GM08714 (cell line): ENCODE measurements around the gene MAPKAPK2.
A peak's percentile ranks its signal among the peaks of the same experiment; 100 is the strongest.

Experiments
- H3K4me3 ChIP-seq: fragments of 200-500 bp; sonication (Bioruptor generic); 2 replicates; pipeline ENCODE4 v1.5.1; 2014; ENCODE audit warnings: mild to moderate bottlenecking, low read length, inconsistent platforms
- ZNF274 ChIP-seq: IDR thresholded peaks from 2 replicates; pipeline ENCODE4 v1.6.1; 2012; ENCODE audit warnings: mild to moderate bottlenecking, low read depth, low read length

Gene MAPKAPK2

DNA sequence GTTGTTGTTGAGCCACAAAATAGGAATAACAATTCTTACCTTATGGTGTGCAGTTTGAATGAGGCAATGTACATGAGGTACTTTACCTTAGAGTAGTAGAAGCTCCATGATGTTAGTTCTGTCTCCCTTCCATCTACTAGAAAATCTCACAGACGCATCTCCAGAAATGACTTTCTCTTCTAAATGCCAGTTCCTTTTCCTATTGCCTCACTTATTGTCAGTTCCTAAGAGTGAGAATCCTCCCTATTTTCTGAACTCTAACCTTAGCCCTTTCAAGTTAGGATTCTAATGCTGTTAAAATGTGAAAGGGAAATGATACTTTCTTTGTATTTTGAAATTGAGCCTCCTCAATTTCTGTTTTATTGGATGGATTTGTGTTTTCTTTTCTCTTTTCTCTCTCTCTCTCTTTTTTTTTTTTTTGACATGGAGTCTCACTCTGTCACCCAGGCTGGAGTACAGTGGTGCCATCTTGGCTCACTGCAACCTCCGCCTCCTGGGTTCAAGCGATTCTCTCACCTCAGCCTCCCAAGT is 18.6 kb upstream of the MAPKAPK2 start:
- TF ChIP-seq ZNF274 = no peak
- H3K4me3 ChIP-seq = no peak overlapping the region

DNA sequence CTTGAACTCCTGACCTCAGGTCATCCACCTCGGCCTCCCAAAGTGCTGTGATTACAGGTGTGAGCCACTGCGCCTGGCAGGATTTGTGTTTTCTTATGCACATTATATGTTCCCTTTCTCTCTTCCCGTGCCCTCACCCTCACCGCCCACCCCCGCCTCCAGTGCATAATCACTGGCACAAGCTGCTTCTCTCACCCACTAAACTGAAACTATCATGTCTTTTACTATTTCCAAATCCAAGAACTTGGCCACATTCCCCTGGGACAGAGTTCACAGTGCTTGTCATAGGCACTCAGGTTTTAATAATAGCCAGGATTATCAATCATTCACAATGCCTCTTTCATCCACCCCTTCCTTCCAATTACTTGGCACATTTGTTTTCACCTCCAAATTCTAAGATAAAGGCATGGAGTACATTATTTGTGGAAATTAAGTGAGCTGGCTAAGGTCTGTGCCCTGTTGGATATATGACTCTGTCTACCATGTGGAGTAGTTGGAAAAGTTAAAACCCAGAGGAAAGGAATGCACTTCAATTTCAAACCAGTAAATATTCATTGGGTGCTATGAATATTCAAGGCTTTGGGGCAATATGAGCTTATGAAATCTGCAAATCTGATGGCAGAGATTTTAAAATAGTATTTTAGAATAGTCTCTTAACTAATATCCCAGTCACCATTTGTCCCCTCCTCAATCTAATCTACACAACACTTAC is 17.6 kb upstream of the MAPKAPK2 start:
- no peak overlapping the region for H3K4me3 ChIP-seq
- TF ChIP-seq ZNF274 = no peak

DNA sequence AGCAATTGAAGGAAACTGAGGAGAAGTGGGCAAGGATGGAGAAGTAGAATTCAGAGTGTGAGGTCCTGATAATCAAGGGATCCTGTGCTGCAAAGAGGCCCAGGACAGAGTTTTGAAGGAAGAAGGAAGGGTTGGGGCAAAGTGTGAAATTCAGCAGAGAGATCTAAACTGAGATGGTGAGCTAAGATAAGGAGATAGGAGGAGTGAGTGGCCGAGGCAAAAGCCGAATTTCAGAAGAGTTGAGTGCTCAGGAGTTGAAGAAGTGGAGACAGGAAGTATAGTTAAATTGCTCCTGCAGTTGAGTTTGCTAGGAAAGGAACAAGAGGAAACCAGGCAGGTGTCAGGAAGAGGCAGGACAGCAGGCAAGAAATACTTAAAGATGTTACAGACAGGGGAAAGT is 16.4 kb upstream of the MAPKAPK2 start:
- TF ChIP-seq ZNF274 = no peak
- H3K4me3 ChIP-seq = no peak overlapping the region

DNA sequence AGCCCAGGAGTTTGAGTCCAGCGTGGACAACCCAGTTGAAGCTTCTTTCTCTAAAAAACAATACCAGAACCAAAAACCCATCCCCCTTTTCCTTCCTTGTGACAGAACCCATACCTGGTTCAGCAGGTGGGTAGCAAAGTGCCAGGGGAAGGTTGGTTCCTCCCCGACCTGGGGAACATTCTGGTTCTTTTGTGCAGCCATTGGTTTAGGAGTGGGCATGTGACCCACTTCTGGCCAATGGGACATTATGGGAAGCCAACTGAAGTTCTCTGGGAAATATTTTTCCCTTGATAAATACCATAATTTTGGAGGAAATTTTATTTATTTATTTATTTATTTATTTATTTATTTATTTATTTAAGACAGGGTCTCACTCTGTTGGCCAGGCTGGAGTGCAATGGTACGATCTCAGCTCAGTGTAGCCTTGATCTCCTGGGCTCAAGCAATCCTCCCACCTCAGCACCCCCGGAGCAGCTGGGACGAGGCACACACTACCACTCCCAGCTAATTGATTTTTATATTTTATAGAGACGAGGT is 15.8 kb upstream of the MAPKAPK2 start:
- H3K4me3 ChIP-seq = no peak overlapping the region
- TF ChIP-seq ZNF274 = no peak

DNA sequence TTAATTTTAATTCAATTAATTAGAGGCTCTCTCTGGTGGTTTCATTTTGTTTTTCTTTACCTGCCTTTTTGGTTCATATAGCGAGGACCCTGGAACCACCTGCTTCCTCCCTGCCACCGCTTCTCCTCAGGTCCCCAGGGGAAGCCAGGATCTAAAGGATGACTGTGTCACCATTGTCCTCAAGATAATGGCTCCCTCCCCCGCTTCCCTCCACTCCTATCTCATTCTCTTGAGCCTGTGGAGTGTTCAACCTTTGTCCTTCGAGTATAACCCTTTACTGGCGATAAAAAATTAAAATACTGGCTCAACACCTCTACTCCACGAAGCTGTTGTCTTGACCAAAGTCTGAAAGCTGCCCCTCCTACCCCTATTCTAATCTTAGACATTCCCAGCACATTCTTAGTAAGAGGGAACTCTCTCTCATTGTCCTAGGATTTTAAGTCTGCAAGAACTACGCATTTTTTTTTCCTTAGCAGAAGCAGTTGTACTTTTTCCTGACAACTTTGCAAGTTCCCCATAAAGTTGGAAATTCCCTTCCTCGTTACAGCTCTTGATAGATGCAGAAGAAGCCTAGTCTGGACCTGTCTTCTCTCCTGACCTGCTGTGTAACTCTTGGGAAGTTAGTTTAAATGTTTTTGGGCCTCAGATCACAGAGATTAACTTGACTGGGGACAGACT is 12.6 kb upstream of the MAPKAPK2 start:
- TF ChIP-seq ZNF274 = no peak
- no peak overlapping the region for H3K4me3 ChIP-seq

DNA sequence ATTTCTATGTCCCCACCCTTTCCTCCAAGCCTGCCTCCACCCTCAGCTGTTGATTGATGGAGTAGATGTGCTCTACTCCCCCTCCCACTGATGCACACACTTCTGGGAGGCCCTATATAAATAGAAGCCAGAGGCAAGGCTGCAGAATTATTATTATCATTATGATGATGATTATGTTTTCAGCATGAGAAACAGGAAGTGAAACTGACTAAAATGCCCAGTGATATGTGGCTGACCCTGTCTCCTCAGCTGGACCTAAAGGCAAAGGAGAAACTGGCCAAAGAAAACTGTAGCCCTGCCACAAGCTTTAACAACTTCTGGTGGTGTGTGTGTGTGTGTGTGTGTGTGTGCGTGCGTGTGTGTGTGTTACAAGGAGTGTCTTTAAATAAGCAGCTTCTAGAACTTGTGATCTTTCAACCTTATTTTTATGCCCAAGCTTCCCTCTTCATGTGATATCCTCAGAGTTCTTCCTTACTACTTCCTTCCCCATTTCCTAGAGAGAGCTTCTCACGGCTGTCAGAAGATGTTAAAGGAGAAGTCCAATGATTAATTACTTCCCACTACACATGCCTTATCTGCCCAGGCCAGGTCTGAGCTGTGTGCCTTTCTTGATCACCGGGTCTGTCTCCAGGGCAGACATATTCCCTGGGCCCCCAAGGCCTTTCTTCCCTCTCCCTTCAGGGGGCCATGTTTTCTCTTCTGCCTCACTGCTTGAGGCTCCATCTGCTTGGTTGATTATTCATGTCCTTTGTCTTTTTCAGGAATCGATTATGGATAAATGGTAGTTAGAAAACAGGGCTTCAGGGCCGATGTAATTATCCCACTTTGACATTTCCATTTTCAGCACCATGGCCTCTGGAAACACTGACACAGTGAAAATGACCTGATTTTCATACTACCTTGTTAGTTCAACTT is 11.6 kb upstream of the MAPKAPK2 start:
- H3K4me3 ChIP-seq = no peak overlapping the region
- no peak for TF ChIP-seq ZNF274

DNA sequence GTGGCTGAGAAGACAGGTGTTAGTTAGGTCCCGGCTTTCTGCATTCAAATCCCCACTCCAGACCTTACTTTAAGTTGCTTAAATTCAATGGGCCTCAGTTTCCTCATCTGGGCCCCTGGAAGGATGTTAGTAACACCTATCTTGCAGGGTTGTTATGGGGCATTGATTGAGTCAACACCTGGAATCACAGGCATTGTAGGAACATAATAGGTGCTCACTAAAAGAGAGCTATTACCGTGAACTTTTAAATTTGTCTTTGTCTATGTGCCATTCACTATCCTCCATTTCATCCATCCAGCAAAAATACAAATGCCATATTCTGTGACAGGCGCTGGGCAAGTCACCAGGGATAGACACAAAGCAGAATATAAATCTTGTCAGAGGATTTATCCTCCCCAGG is 10.5 kb upstream of the MAPKAPK2 start:
- no peak overlapping the region for H3K4me3 ChIP-seq
- TF ChIP-seq ZNF274 = no peak

DNA sequence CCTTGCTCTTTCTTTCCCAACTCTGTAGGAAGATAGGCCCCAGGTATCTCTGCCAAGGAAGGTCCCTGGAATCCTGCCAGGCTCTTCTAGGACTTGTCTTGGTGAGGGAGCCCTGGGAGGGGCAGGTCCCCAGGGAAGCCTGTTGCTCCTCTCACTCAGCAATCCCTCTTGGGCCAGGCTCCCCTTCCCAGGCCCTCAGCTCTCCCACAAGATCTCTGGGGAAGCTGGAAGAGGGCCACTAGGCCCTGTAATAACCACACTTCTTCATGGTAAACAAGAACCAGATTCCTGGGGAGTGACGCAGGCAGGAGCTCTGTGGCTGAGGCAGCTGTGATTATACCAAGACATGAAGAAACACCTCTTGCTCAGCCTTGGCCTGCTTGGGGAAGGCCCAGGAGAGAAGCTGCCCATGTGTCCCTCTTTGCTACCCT is 9.9 kb upstream of the MAPKAPK2 start:
- no peak for TF ChIP-seq ZNF274
- no peak overlapping the region for H3K4me3 ChIP-seq

DNA sequence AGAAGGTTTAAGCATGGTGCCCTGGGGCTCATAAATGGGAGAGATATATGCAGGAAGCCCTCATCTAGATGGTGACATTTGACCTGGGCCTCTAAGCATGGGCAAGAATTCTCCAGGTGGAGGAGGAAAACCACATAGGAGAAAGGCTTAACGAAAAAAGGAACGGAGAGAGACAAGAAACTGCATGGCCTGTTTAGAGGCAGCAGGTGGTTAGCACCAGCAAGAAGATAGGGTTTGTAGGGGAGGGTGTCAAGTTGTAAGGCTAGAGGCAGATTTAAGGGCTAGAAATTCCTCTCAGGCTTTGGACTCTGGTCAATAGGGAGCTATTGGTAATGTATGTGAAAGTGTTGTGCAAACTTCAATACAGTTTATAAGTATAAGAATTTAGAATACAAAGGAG is 8.2 kb upstream of the MAPKAPK2 start:
- H3K4me3 ChIP-seq = no peak overlapping the region
- no peak for TF ChIP-seq ZNF274

DNA sequence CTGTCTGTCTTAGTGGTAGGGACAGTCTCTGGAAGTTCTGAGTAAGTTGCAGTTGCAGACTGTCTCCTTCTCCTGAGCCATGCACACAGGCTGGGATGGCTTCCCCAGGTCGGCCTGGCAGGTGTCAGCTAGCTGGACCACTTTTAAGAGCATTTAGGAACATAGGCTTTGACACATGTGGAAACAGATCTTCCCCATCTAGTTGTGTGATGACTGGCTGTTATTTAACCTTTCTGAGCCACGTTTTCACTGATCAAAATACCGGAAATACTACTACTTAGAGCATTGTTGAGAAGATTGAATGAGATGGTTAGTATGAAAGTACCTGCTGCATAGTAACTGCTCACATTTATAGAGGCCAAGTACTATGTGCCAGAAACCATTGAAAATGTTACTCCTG is 6.2 kb upstream of the MAPKAPK2 start:
- H3K4me3 ChIP-seq = no peak overlapping the region
- no peak for TF ChIP-seq ZNF274

DNA sequence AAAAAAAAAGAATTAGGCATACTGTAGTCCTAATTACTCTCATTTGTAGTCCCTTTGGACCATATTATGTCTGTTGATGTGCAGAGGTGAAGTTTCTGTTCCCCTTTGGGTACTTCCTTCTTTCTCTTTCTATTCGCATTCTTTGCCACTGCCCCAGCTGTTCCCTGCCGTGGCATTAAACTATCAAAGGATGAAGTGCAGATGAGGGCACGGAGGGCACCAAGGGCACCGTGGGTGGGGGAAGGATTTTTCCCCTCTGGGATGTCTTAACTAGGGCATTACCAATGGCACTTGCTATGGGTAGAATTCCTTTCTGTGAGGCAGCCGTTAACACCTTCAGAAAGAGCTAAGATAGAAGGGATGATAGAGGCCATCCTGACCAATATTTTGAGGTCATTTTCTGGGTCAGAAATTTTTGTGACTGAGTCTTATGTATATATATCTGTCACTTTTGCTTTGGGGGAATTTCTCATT is 4.9 kb upstream of the MAPKAPK2 start:
- TF ChIP-seq ZNF274 = no peak
- peak overlapping the region; percentile 32; the same call in 1 of the 2 replicates for H3K4me3 ChIP-seq

DNA sequence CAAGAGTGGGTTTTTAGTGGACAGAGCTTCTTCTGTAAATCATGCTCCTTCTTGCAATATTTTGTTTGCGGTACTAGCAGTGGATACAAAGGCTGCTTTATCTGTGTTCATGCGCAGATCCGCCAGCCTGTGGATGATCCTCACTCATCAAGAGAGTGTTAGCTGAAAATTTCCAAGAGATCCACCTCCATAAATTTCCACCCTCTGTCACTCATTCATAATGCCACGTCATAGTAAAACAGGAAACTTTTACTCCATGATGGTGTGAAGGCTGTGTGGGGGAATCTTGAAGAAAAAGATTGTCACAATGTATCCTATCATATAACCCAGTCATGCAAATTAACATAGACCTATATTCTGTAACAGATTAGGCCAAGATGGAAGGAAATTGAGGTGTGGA is 4.4 kb upstream of the MAPKAPK2 start:
- H3K4me3 ChIP-seq = peak overlapping the region; percentile 33; the same call in 1 of the 2 replicates

DNA sequence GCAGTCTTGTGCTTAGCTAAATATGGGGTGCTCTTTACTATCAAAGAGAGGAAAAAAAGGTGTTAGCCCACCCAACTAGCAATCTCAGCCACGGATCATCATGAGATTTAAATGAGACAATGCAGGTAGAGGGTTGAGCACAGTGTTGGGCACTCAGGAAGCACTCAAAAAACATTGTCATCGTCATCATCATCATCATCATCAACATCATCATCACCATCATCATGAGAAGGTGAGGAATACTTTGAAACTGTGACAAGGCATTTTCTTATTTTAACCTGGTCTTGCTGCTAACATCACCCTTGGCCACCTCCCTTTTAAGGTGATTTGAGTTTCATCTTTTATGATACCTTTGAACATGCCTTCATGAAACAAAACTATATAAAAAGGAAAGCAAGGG is 3.3 kb upstream of the MAPKAPK2 start:
- no peak overlapping the region for H3K4me3 ChIP-seq
- no peak for TF ChIP-seq ZNF274

More for the DNA sequence above, 4.4 kb upstream of the MAPKAPK2 start:
- TF ChIP-seq ZNF274 = no peak

DNA sequence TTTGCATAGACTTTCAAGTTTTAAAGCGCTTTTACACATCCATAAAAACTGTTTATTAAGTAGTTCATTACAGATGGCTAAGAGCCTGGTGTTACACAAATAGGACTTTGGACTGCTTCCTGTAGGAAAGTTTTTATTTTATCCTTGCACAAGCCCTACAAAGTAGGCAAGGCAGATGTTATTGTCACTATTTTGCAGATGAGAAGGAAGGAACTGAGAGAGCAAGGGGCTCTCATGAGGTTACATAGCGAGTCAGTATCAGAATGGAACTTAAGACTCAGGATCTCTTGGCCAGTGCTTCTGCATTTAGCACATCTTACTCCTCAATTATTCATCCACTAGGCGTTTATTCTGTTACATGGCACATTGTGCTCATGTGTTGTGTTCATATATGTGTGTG is 2.6 kb upstream of the MAPKAPK2 start:
- H3K4me3 ChIP-seq = peak overlapping the region; percentile 14; the same call in 1 of the 2 replicates
- TF ChIP-seq ZNF274 = no peak
